NAMALWA (cell line): Measurements from ENCODE around the gene NHLRC4.

Source experiments
- DNase-seq: peaks from one replicate; pipeline ENCODE4 v3.0.0-alpha.2; 2015; ENCODE audit warnings: low spot score

Gene NHLRC4, protein sequence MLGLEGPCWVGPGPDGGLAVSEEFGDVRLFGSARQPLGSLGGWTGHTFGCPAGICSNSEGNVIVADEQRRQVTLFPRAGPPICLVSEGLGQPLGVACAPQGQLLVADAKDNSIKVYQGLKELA

DNA sequence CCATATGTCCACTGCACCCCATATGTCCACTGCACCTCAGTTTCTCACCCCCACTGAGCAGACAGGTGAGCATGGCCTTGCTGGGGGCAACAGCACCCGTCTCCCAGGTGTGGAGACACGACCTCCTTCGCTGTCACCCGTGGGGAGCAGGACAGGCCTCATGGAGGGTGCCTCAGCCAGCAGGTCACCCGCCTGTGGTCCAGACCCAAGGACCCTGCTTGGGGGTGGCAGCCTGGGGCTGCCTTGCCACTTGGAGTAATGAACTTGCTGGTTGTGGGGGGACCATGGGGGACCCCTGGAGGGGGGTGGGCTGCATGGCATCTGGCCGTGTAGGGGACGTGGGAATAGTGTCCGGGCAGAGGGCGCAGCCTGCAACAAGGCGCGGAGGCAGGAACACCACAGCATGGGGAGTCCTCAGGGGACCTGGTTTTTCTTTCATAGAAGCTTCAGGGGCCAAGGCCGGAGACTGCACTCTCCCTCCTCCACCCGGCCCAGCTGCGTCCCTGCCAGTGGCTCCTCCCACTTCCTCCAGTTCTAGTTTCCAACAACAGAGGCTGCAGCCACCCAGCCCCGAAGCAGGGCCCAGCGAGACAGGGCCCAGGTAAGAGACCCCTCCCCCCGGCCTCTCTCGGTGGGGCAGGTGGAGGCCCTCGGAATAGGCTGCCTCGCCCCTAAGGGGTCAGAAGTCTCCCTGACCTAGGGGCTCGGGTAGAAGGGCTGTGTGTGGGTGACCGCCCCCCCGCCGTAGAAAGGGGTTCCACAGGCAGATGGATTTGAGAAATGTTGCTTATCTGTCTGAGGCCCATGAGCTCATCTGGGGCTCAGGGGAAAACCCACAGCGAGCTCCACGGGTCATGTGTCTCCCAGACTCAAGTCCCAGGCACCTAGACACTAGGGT is at the start of gene NHLRC4:
TSS of gene NHLRC4 (plus strand) at position 531 of the 898 bp plus-strand sequence. CDS start 1,043 bp downstream, outside the sequence.
- peak; percentile 88 for DNase-seq

DNA sequence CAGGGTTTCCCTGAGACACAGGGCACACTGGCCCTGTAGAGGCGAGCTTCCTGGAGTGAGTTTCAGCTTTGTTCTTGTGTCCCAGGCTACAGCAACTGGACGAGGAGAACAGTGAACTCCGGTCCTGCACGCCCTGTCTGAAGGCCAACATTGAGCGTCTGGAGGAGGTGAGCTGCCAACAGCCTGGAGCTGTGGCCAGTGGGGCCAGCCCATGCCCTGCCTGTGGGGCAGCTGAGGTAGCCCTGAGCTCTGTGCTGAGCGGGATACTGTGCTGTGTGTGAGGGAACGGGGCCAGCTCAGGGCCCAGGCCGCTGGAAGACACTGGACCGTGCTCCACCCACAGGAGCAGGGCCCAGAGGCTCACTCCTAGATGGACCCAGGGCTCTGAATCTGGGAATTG is 47.9 kb upstream of the NHLRC4 start:
- no peak for DNase-seq

DNA sequence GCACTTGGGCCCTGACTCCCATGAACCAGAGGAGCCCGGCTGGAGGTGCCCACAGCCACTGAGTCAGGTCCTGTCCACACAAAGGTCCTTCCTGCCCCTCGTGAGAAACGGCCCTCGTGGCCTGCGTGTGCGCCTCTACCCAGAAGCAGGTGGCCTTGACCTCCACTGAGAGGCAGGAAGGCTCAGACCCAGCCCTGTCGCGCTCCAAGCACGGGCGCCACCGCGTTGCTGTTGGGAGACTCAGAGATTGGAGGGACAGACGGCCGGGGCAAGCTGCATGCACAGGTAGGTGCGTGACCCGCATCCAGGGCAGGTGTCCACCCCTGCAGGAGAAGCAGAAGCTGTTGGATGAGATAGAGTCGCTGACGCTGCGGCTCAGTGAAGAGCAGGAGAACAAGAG is 47.4 kb upstream of the NHLRC4 start:
- no peak for DNase-seq

DNA sequence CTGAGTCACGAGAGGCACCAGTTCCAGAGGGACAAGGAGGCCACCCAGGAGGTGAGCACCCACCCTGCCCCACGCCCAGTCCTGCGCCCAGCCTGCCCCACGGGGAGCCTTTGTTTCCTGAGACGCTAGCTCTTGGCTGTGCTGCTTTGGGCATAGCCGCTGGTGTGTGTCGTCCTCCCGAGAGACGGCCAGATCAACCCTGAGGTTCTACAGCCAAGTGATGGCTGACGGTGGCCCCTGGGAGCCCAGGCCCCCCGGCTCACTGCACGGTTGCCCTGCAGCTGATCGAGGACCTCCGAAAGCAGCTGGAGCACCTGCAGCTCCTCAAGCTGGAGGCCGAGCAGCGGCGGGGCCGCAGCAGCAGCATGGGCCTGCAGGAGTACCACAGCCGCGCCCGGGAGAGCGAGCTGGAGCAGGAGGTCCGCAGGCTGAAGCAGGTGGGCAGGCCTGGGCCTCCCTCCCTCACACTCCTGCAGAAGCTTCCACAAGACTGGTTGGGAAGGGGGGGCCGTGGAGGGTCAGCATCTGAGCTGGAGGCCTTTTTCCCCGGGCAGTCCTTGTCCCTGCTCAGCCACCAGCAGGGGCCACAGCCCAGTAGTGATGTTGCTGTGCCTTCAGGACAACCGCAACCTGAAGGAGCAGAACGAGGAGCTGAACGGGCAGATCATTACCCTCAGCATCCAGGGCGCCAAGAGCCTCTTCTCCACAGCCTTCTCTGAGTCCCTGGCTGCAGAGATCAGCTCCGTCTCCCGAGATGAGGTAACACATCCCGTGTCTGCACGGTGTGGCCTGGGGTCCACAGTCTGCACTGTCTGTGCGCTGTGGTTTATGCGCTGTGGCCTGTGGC is 46.7 kb upstream of the NHLRC4 start:
- no peak for DNase-seq

DNA sequence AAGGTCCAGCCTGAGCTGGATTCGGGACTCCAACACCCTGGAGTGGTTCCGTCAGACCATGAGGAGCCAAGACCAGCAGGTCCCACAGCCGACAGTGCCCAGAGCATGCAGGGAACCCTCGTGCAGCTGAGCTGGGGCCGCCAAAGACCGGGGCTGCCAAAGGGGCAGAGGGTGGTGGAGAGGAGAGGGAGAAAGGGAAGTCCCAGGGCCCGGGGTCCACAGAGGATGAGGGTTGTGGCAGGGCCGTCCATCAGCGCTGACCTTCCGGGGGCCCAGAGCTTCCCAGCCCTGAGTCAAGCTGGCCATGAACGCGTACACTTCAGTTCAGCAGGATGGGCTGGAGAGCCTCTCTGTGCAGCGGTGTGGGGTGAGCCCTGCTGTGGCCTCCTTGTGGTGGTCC is 46.0 kb upstream of the NHLRC4 start:
- no peak for DNase-seq

DNA sequence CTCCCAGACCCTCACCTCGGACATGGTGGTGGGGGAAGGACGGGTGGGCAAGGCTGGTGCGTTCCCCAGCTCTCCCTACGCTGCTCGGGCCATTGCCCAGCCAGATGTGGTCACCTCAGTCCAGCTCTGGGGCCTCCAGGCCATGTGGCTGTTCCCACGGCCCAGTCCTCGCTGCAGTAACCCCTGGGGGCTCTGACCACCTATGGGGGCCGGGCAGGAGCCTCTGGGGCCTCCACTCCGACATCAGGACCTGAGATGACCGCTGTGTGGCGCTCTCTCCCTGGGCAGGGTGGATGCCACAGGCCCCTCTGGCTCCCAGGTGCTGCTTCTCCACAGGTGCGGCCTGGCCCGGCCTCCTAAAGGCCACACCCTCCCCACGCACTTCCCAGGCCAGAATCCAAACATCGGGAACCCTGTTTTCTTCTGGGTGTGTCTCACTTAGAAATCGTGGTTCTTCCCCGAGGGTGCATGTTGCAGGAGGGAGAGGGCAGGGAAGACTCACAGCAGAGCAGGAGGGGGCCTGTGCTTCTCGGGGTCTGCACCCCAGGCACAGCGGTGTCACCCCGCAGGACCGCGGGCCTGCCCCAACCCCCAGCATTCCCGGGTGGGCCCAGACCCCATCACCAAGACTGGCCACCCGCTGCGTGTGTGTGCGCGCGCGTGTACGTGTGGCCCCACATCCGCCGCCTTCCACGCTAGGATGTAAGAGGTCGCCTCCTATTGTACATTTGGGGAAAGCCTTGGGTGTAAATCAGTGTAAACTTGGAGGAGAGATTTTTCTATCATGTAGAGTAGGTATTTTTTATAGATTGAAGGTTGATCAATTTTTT is 45.2 kb upstream of the NHLRC4 start:
- no peak for DNase-seq

DNA sequence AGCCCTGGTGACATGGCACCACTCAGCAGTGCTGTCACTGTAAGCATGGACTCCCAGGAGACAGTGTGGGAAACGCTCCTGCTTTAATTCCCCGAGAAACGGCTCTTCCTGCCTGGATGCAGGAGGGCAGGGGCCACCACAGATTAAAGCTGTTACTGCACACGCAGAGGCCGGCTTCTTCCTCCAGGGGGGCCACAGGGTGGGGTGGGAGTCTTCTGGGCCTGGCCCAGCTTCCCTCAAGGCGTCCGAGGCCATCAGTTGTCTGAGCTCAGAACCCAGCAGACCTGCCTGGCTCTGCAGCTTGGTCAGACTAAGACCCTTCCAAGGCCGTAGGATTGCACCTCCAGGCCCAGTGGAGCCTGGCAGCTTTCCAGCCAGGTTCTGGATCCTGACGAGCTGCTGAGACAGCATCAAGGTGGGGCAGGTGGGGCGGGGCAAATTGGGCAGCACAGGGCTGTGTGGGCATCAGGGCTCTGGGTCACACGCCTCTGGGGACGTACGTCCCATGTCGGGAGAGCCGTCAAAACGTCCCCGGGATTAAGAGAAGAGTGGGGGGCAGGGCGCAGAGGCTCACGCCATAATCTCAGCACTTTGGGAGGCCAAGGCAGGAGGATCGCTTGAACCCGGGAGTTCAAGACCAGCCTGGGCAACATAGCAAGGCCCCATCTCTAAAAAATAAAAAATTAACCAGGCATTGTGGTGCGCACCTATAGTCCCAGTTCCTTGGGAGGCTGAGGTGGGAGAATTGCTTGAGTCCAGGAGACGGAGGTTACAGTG is 44.3 kb upstream of the NHLRC4 start:
- DNase-seq = no peak

DNA sequence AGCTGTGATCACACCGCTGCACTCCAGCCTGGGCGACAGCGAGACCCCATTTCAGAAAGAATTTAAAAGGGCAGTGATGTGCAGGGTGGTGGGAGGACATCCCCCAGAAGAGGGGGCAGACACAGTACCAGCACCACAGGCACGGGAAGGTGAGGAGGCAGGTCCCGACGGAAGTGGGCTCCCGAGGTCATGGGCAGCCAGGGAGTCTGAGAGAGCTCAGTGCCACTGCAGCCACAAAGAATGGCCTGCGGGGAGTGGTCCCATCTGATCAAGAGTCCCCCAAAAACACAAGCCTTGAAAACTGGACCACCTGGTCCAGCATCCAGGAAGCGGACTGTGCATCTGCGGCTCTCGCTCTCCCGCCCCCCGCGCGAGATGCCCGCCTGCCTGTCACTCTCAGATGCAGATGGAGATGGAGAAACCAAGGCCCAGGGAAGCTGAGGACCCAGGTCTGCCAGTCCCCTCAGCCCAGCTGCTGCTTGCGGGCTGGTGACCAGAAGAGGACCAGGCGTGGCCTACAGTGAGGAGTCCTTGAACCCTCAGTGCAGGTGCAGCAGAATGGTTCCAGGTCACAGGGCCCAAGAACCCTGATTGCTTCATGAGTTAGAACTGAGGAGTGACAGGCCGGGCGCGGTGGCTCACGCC is 43.6 kb upstream of the NHLRC4 start:
- no peak for DNase-seq

DNA sequence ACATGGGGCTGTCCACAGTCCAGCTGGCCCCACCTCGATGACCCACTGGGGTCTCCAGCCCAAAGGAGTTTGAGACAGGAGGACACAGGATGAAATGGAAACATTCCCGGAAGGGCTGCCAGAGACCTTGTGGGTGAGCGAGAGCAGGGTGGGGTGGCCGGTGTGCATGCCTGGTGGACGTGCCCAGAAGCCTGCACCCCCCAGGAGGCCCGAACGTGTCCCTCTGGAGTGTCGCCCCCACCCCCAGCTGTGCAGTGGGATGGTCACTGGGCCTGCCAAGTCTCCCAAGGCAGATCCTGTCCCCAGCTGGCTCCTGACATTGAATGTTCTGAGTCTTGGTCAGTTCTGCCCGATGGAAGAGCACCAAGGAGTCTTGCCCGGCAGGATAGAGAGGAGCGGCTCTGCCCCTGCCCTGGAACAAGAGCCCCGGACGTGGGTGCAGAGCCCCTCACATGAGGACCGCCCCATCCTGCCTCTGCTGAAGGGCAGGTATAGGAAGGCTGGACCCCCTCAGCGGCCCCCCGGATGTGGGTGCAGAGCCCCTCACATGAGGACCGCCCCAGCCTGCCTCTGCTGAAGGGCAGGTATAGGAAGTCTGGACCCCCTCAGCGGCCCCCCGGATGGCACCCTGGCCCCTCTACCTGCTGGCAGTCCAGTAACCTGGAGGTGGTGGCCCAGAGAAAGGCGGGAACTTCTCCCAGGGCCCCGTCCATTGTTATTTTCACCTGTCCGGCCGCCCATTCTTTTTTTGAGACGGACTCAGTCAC is 42.3 kb upstream of the NHLRC4 start:
- no peak for DNase-seq

DNA sequence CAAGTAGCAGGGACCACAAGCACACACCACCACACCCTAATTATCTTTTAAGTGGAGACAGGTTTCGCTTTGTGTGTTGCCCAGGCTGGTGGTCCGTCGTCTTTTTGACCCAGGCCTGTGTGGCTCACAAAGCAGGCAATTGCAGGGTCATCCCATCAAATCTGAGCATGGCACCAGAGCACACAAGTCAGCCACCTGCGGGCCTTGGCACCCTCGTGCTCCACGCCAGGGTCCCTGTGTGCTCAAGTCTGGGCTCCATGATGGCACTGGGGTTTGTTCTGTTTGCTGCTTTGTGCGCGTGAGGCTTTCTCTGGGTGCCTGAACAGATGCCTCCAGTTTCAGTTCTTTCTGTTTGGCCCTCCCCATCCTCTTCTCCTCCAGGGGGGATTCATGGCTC is 41.7 kb upstream of the NHLRC4 start:
- DNase-seq = no peak

DNA sequence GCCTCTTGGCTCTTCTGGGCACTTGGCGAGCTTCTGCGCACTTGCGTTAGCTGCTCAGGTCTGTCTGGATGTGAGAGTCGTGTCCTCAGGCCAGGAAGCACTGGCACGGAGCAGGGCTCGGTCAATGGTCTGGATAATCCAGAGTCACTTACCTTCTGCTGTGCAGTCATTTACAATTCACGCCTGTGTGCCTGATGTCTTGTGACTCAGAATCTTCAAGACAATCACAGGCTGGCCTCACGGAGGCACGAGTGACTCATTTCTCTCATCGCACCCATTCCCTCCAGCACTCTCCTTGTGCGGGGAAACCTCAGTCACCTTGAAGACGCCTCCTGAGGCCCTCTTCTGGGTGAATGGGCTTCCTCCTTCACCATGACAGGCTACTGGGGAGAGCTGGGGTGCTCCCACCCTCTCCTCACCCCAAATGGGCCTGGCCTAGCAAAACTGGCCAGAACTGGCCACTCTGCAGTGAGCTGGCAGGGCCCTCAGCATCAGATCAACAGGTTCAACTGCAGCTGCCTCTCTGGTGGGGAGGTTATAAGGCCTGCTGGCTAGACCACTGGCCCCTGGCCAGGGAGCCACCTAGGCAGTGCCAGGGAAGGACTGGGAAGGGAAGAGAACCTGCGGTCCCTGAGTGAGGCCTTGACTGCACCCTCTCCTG is 41.2 kb upstream of the NHLRC4 start:
- DNase-seq = no peak

DNA sequence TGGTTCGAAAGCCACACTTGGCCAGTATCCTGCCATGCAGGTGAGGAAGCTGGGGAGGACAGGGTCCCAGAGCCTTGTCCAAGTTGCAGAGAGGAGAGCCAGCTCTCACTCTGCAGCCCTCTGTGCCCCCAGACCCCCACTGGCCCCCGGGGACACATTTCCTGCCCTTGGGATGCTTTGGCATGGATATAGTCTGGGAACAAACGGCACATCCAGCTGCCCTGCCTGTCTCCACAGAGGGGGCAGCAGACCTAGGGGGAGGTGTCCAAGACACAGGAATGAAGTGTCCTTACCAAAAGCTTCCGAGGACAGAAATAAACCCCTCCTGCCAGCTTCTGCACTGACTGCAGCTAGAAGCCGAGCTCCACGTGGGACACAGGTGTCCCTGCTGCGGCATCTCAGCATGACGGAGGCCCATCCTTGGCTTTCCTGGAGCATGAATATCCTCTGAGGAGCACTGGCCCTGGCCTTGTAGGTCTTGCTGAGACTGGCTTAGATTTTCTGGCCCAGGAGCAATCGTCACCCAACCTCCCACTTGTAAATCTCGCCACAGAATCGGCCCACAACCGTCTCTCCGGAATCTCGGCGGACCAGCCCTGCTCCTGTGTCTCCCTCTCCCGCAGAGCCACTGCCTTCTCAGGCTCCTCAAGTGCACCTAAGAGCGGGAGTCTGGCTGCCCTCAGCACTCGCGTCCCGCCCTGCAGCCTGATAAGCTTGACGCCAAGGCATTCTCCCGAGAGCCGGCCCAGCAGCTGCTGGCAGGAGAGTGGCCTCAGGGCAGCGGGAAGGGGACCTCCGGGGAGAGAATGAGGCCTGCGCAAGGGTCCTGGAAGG is 40.4 kb upstream of the NHLRC4 start:
- peak; percentile 23 for DNase-seq

DNA sequence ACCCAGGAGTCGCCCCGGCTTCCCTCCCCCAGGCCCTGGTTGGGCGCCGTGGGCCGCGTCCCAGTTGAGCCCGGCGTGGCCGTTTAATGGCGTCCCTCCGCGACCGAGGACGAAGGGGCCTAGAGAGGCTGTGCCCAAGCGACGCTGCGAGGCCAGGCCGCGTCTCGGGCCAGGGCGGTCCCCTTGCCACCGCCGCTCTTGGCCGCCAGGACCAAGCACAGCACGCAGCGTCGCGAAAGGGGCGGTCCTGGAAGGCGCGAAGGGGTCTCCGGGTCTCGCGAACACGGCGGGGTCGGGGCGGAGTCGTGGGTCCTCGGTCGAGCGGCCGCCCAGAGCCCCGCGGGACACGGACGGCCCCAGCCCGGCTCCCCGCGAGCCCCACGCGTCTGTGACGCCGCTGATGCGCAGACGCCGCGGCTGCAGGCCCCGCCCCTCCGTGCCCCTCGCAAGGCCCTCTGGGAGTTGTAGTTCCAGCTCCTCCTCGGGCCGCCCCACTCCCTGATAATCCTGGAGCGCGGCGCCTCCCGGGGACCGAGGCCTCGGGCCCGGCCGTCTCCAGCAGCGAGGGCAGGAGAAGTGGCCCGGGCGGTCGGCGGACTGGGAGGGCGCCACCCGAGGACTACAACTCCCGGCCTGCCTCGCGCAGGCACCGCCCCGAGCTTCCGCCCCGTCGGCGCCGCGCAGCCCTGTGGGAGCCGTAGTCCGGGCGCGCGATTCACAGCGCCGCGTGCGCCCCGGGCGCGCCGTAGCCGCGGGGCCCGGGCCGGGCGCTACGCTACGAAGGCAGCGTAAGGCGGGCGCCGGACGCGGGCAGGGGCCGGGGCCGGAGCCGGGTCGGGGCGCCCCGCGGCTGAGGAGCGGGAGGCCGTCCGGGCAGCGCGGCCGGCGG is 39.5 kb upstream of the NHLRC4 start, which contains the start of gene CAPN15:
TSS of gene CAPN15 (plus strand) at position 698 of the 889 bp plus-strand sequence. CDS start 19,127 bp downstream, outside the sequence.
- DNase-seq = peak; percentile 87

DNA sequence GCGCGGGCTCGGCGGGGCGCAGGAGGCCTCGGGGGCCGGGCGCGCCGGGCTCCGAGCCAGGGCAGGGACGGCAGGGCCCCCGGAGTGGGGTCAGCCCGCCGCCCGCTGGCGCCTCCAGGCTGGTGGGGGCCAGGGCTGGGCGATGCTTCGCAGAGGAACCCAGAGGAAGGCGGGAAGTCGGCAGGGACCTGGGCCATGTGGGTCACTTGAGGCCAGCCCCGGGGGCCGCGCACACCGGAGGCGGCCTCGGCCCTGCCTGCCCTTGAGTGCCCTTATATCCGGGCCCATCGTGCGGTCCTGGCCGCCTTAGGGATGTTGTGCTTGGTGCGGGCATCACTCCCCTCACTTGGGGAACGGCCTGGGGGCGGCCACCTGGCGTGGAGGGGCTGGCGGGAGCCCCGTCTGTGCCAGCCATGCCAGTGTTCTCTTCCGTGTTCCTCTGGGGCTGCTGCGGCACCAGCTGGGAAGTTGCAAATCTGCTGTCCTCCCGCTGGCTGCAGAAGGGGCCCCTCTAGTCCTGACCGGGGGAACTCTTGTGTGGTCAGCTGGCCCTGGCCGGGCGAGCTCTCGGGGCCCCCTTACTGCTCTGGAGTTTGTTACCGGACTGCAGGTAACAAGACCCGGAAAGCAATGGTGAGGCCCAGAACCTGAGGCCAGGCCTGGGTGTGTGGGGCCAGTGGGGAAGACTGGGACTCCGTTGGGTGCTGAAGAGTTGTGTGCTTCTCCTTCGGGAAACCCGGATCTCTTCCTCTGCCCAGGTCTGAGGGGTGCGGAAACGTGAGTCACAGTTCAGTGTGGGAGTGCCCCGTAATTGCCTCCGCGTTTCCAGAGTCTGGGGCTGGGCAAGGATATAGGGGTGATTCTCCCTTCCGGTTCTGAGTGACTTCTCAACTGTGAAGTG is 38.4 kb upstream of the NHLRC4 start:
- DNase-seq = peak; percentile 35

DNA sequence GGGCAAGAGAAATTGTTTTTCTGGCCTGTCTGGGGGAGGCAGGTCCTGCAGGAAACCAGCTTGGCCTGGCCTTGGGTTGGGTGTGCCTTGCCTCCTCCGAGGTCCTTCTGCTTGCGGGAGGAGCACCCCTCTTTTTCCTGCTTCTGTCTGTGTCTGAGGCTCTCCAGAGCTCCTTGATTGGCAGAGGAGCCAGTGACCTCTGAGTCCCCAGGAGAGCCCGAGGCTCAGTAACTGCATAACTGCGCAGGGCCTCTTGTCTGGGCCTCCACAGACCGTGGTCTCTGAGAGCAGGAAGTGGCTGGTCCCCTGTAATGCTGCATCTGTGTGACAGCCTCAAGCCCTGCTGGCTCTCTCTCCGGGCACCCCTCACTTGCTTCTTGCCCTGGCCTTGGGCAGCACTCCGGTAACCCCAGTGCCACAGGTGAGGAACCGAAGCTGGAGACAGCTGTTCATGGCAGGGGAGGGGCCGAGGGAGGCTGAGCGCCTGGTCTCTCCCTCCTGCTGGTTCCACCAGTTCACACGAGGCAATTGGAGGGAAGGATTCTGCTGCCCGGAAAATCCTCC is 37.7 kb upstream of the NHLRC4 start:
- DNase-seq = peak; percentile 35
